Stromal cell of bone marrow (primary cell): ENCODE results near the gene CDC25B.

Experiments
- DNase-seq: peaks from one replicate; pipeline ENCODE4 v3.0.0-alpha.2; 2012; ENCODE audit warnings: low read depth

CDC25B gene

DNA sequence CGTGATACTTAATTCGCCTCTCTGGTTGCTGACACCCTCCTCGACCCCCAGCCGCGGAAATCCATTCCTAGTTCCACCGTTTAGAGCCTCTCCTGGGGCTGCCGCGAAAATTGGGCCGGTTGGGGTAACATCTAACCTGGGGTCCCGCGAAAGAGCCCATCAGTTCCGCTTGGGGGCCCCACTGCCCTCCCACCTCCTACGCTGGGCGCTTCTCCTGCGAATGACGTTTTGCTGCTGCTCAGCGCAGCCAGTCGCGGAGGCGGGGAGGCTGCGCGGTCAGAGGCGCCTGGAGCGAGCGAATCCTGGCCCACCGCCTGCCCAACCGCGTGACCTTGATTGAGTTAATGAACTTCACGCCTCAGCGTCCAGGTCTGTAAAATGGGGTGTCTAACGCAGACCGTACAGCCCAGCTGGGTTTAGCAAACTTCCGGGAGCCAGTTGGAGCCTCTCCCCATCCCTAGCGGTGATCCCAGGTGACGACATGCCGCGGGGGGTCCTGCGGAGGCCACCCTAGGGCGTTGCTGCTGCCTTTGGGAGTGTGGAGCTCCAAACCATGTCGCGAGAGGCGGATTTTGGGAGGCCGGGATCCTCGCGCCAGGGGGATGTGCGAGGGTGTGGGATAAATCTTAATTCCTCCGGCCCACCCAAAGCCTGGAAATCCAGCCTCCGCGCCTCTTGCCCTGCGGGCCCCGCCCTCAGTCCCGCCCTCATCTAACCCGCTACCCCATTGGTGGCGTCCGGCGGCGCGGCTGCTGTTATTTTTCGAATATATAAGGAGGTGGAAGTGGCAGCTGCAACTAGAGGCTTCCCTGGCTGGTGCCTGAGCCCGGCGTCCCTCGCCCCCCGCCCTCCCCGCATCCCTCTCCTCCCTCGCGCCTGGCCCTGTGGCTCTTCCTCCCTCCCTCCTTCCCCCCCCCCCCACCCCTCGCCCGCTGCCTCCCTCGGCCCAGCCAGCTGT lies at the start of gene CDC25B:
Gene CDC25B, plus strand, starts transcription at position 800 of the 958 bp plus-strand sequence. CDS start 222 bp downstream, outside the sequence.
- DNase-seq, result peak; percentile 86

DNA sequence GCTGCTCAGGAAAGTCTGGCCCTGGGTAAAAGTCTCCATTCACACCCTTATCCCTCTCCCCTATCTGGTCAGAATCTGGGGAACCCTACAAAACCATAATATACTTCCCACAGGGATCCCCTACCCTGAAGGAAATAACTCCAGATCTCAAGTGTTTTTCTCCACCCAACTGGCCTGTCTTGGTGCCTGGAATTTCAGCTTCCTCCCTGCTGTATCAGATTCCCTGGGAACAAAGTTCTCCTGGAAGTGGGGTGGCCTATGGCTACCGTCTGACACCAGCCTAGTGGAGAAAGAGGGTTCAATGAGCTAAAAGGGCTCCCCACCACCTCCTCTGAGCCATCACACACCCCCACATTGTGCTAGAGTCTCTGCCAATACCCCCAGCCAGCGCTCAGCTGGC lies 48.6 kb upstream of the CDC25B start:
- no peak for DNase-seq

DNA sequence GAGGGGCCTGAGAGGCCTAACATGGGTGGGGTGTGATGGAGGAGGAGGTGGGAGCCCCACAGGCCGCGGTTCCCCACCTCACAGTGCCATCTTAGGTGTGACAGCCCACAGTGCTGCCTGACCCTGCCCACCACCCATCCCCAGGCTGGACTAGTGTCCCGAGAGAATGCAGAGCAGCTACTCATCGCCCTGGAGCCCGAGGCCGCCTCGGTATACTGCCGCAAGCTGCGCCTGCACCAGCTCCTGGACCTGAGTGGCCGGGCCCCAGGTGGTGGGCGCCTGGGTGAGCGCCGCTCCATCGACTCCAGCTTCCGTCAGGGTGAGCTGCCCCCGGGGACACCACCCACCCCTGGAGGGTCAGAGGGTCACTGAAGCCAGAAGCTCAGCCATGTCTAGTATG lies 48.0 kb upstream of the CDC25B start:
- DNase-seq, result no peak

GRCh38 chr20:3749087-3749688 lies 46.9 kb upstream of the CDC25B start:
- DNase-seq, result no peak

- DNase-seq, result no peak
Measured at GRCh38 chr20:3749689-3750531, 46.2 kb upstream of the CDC25B start.

DNA sequence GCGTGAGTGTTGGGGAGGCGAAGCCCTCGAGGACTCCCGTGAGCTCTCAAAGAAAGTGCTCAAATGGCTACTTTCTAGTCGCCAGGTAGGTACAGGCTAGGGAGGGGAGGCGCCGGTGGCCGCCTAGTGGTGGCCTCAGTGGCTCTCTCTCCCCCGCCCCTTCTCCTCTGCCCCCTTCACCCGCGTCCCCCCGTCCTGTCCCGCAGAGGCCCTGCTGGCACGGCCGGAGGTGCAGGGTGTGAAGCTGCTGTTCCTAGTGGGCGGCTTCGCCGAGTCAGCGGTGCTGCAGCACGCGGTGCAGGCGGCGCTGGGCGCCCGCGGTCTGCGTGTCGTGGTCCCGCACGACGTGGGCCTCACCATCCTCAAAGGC lies 44.8 kb upstream of the CDC25B start:
- DNase-seq, result no peak

- no peak for DNase-seq
Measured at GRCh38 chr20:3751675-3752385, 44.3 kb upstream of the CDC25B start.

DNA sequence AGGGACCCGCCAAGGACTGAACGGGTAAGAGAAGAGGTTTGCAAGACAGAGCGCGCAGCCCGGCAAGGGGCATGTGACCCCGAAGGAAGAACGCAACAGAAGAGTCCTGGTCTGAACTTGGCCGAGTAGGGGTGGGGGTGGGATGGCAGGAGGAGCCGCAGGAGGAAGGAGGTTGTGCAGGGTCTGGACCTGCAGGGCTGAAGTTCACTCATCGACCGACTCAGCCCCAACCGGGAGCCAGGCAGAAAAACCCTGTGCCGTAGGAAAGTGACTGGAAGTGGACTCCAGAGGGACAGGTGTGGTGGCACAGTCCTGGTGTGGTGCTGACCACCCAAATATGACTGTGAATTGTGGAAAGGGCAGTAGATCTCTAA lies 43.7 kb upstream of the CDC25B start:
- DNase-seq, result no peak

- DNase-seq, result peak; percentile 44
Measured at GRCh38 chr20:3753098-3753497, 43.0 kb upstream of the CDC25B start.

GRCh38 chr20:3753501-3754275 lies 42.4 kb upstream of the CDC25B start:
- DNase-seq, result no peak

- DNase-seq, result no peak
Measured at GRCh38 chr20:3754276-3754630, 41.9 kb upstream of the CDC25B start.

DNA sequence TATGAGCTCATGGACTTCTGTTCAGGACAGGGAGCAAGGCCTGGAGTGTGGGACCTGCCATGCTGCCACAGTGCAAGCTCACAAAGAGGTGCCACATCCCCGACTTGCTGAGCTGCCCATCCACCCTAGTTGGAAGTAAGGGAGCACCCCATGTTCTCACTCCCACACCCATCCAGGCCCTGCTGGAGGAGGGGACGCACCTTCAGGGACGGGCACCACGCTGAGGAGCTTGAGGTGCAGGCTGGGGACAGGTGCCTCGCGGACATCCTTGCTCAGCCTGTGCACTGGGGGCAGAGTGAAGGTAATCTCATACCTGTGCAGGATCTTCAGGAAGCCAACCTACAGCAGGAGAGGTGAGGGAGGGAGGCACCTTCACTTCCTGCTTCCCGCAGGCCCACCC lies 40.8 kb upstream of the CDC25B start:
- no peak for DNase-seq

DNA sequence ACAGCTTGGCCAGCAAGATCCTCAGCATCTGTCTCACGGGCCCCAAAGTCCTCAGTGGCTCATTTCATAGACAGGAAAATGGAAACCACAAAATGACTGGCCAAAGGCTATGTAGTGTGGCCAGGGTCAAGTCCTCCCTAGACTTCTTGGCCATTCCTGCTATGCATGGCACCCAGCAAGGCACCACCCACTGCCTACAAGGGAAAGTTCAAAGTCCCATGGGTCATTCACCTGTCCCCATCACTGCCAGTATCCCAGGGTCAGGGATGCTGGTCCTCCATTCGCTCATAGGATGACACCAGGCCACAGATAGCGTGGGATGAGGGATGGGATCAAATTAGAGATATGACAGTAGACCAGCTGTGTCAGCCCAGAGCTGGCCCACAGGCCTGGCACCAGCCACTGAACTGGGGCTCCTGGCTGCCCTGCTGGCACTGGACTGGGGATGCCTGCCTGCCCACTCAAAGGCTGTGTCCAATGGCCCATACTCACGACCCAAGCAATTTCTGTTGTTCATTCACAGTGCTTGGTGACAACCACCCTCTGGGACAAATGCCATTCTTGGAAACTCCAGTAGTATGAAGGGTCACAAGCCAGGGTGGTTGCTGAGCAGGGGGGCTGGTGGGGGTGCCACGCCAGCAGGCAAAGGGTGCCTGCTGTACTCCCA lies 40.2 kb upstream of the CDC25B start:
- no peak for DNase-seq

- DNase-seq, result no peak
Measured at GRCh38 chr20:3757268-3757667, 38.8 kb upstream of the CDC25B start.

- DNase-seq, result no peak
Measured at GRCh38 chr20:3758566-3758965, 37.5 kb upstream of the CDC25B start.

DNA sequence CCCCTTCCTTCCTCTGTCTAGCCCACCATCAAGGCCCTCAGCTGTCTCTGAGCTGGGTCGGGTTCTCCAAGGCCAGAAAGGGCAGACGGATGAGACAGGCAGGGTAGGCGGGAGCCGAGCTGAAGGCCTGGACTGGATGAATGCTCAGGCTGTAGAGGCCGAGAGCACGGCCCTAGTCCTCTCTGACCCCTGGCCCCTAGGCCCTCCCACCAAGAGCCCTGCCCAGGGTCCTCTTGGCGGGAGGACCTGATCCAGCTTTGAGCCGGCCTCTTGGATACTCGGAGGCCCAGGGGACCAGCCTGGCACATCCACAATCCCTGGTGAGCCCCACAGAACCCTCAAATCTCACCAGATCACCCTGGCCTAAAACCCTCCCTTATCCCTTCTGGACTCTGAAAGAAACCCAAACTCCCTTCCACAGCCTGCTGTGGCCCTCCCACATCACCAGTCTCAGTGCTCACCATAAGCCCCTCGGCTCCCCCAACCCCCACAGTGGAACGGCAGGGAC lies 36.7 kb upstream of the CDC25B start:
- DNase-seq, result no peak

DNA sequence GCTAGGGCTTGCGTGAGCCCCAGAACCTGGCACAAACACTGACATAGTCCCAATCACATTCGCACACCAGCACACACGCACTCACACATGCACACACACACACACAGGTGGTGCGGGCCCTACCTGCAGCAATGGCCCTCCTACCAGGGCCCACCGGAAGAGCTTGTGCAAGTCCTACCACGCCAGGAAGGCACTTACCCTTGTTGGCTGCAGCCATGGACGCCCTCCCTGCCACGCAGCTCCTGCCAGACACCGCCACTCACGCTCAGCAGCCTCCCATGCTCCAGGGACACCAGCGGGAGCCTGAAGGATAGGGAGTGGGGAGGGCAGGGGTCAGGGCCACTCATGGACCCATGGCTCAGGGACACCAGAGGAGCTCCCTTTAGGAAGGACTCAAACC lies 36.2 kb upstream of the CDC25B start:
- DNase-seq, result no peak

DNA sequence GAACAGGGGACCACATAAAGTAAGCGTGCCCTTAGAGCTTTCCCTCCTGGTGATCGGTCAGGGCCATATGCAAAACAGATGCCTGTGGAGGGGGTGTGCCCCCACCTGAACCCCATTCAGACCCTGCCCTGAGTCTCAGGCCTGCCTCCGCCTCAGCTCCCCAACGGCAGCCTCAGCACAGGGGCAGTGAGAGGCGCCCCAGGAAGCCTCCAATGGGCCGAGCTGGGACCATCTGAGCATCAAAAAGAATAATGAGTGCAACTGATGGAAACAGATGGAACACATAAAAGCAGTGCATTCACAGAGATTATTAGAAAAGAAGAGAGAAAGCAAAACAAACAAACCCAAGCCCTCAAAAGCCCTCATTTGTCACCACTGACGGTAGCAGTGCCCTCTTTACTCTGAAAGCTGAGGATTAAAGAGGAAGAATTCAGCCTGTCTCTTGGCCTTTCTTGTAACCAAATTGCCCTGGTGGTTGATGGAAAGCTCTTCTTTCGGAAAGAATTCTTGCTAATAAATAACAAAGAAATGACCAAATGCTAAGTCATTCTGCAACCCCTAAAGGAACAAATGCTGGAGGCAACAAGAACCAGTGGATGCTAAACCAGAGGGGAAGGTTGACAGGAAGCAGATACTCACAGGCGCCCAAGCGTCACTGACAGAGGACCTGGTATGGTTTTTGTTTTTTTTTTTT lies 35.3 kb upstream of the CDC25B start:
- DNase-seq, result no peak

DNA sequence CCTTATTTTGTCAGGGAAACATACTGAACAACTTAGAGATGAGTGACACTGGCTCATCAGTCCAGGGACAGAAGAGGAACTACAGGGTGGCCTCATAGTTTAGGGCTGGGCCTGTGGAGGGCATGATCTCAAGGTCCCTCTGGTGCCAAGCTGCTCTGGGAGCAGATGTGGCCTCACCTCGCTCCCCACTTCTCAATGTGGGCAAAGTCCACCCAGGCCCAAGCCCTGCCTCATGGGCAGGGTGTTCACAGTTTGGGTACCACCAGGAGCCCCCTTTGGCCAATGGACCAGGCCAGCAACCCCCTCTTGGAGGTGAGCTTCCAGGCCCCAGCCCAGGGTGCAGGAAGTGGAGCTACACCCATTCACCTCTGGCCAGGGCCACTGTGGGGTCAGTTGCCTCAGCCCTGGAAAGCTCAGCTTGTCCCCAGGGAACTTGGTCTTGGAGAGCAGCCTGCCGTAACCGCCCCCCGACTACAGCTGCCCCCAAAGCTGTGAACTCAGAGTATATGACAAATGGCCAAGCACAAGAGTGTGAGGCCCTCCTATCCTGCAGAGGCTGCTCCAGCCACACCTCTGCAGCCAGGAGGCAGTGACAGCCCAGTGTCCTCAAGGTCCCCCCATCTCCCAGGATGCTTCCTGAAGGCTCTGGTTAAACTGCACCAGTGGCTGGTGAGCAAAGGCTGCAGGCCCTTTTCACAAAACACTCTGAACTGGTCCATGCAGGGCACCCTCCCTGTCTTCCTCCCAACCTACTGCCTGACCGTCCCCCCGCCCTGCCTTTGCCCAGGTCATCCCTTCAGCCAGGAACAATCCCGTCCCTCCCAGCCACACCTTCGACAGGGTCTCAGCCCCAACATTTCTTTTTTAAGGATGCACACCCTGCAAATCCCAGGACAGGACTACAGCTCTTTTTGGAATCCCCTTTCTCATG lies 32.2 kb upstream of the CDC25B start:
- no peak for DNase-seq
